DND-41 (cell line): ENCODE data around the gene NLGN4X.
A peak's percentile ranks its signal among the peaks of the same experiment; 100 is the strongest.

ENCODE experiments used
- CTCF ChIP-seq: IDR thresholded peaks from 2 replicates; pipeline ENCODE4 v1.5.1; 2012; ENCODE audit warnings: borderline replicate concordance, low read length, moderate library complexity, mild to moderate bottlenecking; ENCODE audit not compliant: poor library complexity, severe bottlenecking; ENCODE audit errors: extremely low read depth
- EZH2 ChIP-seq: IDR thresholded peaks from 3 replicates; pipeline ENCODE4 v1.6.1; 2012; ENCODE audit warnings: borderline replicate concordance, low read depth, mild to moderate bottlenecking, moderate library complexity, low read length, inconsistent platforms; ENCODE audit not compliant: severe bottlenecking

- TF ChIP-seq CTCF (peak; percentile 72), EZH2 (no peak)
Measured at GRCh38 chrX:6021316-6022091, 207.2 kb downstream of the NLGN4X start.
